Small intestine (tissue), 7 donors: ENCODE results near the gene OR6B3. TPM values are rescaled to one million over a fixed set of nuclear protein-coding genes. Genes with fewer than 3 reads are reported as not detected.

Experiments
- DNase-seq, 2 donors: peaks; one replicate each; pipeline versions ENCODE4 v3.0.0 to v3.0.0-alpha.2; 2013
- FAIRE-seq: peaks from 2 replicates; lab custom pipeline; 2012; peaks lifted over from hg19 to GRCh38; lab: Jason Lieb, UNC
- H3K27ac ChIP-seq, 3 donors: one replicate each; pipeline ENCODE4 v1.5.1; 2013; ENCODE audit warnings: low read length in 2 of 3, mild to moderate bottlenecking in 2 of 3, control low read depth in 1 of 3, inconsistent platforms in 1 of 3, low read depth in 1 of 3, moderate library complexity in 1 of 3
- H3K27me3 ChIP-seq, 3 donors: one replicate each; pipeline ENCODE4 v1.6.1; 2013; ENCODE audit warnings: low read length in 3 of 3, inconsistent platforms in 1 of 3; ENCODE audit not compliant: control insufficient read depth in 3 of 3, insufficient read depth in 3 of 3
- H3K36me3 ChIP-seq, 3 donors: one replicate each; pipeline ENCODE4 v1.6.1; 2013; ENCODE audit warnings: low read length in 3 of 3, inconsistent platforms in 1 of 3, low read depth in 1 of 3, mild to moderate bottlenecking in 1 of 3, moderate library complexity in 1 of 3; ENCODE audit not compliant: control insufficient read depth in 3 of 3, insufficient read depth in 2 of 3
- H3K4me1 ChIP-seq, 3 donors: one replicate each; pipeline ENCODE4 v1.6.1; 2013; ENCODE audit warnings: low read length in 2 of 3, inconsistent platforms in 1 of 3, low read depth in 1 of 3, mild to moderate bottlenecking in 1 of 3, moderate library complexity in 1 of 3; ENCODE audit not compliant: control insufficient read depth in 3 of 3, insufficient read depth in 2 of 3
- H3K4me3 ChIP-seq, 3 donors: one replicate each; pipeline ENCODE4 v1.5.1; 2013; ENCODE audit warnings: low read length in 3 of 3, control low read depth in 1 of 3, inconsistent platforms in 1 of 3, low read depth in 1 of 3, mild to moderate bottlenecking in 1 of 3, moderate library complexity in 1 of 3
- H3K9me3 ChIP-seq, 2 donors: one replicate each; pipeline ENCODE4 v1.6.1; 2013; ENCODE audit warnings: low read depth in 1 of 2, low read length in 1 of 2; ENCODE audit not compliant: control insufficient read depth in 2 of 2, insufficient read depth in 1 of 2
- WGBS, 3 donors: extraction: QIAGEN DNeasy Blood & Tissue Kit; methylation state at CpG; one replicate each; pipeline ENCODE4 v1.1.7; 2013; 5-methylcytosine and 5-hydroxymethylcytosine counted together
- polyA plus RNA-seq, 4 donors: library from polyadenylated mRNA; stranded (reverse) in 3 of 4; unstranded in 1 of 4; fragments of 200-250 nt in 3 of 4; fragments of 120-200 nt in 1 of 4; gene quantifications; one replicate each; pipeline versions ENCODE4 v1.2.1 to v1.2.3, GENCODE V29; 2013
- donor health status: healthy with polysubstance abuse.
- donor health status: control.
- donor health status: control.
- donor health status: Bipolar disorder and iron deficiency.
- donor health status: healthy.

OR6B3 gene
- polyA plus RNA-seq, 4 donors, result not detected

GRCh38 chr2:240041363-240041762 is 12.0 kb downstream of the OR6B3 start:
- FAIRE-seq, result no peak
- H3K27me3 ChIP-seq, result peaks cover 0 to 7% (median 0%) of the 10 kb centered on the region in 3 donors
- H3K4me1 ChIP-seq, result no peaks in the 10 kb centered on the region
- no peak overlapping the region for H3K27ac ChIP-seq
- H3K36me3 ChIP-seq, result no peaks in the 10 kb centered on the region
- WGBS, 3 donors, result 75 to 84% (median 76%) methylated on average over 6 of the region's 6 CpGs
- no peak for DNase-seq
- no peaks in the 10 kb centered on the region for H3K9me3 ChIP-seq
- H3K4me3 ChIP-seq, result no peak overlapping the region

DNA sequence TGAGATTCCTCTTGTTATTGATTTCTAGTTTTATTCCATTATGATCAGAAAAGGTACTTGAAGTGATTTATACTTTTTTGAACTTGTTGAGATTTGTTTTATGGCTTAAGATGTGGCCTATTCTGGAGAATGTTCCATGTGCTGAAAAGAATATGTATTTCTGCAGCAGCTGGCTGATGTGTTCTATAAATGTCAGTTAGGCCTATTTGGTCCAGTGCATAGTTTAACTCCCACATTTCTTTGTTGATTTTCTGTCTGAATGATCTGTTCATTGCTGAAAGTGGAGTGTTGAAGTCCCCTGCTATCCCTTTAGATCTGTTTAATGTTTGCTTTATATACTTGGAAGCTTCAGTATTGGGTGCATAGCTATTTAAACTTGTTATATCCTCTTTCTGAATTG is 16.0 kb downstream of the OR6B3 start:
- no peak for FAIRE-seq
- DNase-seq, result no peak

GRCh38 chr2:240033330-240033678 is 20.0 kb downstream of the OR6B3 start:
- H3K27ac ChIP-seq, result no peak overlapping the region
- DNase-seq (no peak), FAIRE-seq (no peak)
- peaks cover 0 to 4% (median 0%) of the 10 kb centered on the region in 3 donors for H3K27me3 ChIP-seq
- 38 to 53% (median 50%) methylated on average over 5 of the region's 5 CpGs for WGBS, 3 donors
- no peak overlapping the region for H3K4me3 ChIP-seq
- H3K36me3 ChIP-seq, result no peaks in the 10 kb centered on the region
- no peaks in the 10 kb centered on the region for H3K9me3 ChIP-seq
- no peaks in the 10 kb centered on the region for H3K4me1 ChIP-seq

More for the DNA sequence above, 16.0 kb downstream of the OR6B3 start:
- no peaks in the 10 kb centered on the region for H3K4me1 ChIP-seq
- H3K36me3 ChIP-seq, result no peaks in the 10 kb centered on the region
- no peak overlapping the region for H3K4me3 ChIP-seq
- H3K27me3 ChIP-seq, result peaks cover 0 to 5% (median 0%) of the 10 kb centered on the region in 3 donors
- no peaks in the 10 kb centered on the region for H3K9me3 ChIP-seq
- H3K27ac ChIP-seq, result no peak overlapping the region

GRCh38 chr2:240032406-240033329 is 20.7 kb downstream of the OR6B3 start:
- Histone ChIP-seq H3K4me1 (no peaks in the 10 kb centered on the region), H3K4me3 (no peak overlapping the region), H3K36me3 (no peaks in the 10 kb centered on the region), H3K27me3 (peaks cover 0 to 4% (median 0%) of the 10 kb centered on the region in 3 donors), H3K9me3 (no peaks in the 10 kb centered on the region), H3K27ac (no peak overlapping the region)
- FAIRE-seq (no peak), DNase-seq (no peak)
- WGBS, 3 donors, result 67 to 75% (median 67%) methylated on average over 14 of the region's 14 CpGs

GRCh38 chr2:240030379-240031094 is 22.8 kb downstream of the OR6B3 start, which contains the start of gene OR6B2:
Gene OR6B2 (minus strand): TSS chr2:240030429. CDS start chr2:240030429, 0 bp downstream.
- DNase-seq (no peak), FAIRE-seq (no peak)
- Histone ChIP-seq H3K27ac (no peak within 1 kb of the TSS), H3K27me3 (peaks cover 0 to 4% (median 0%) of the 10 kb centered on the region in 3 donors), H3K4me1 (no peaks in the 10 kb centered on the region), H3K36me3 (no peaks in the 10 kb centered on the region), H3K9me3 (no peaks in the 10 kb centered on the region), H3K4me3 (no peak within 1 kb of the TSS)
- 63 to 71% (median 63%) methylated on average over 6 of the region's 6 CpGs for WGBS, 3 donors

DNA sequence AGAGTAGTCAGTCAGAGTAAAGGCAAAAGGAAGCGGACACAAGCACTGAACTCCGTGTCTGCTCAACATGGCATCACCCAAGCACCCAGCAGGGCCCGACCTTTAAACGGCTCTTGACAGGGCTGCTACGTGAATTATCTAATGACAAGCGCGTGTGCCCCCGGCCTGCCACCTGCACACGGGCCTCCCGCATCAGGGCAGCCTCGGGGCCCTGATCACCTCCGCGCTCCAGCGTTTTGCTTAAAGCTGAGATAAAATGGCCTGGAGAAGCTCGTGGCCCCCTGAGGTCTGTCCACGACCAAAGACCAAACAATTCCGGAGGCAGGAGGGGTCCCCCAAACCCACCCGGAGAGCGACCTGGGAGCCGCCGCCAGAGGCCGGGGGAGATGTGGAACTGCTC is 28.6 kb downstream of the OR6B3 start:
- FAIRE-seq, result no peak
- Histone ChIP-seq H3K27me3 (no peaks in the 10 kb centered on the region), H3K4me1 (peaks cover 0 to 5% (median 0%) of the 10 kb centered on the region in 3 donors), H3K36me3 (peaks cover 0 to 14% (median 0%) of the 10 kb centered on the region in 3 donors), H3K4me3 (peak overlapping the region; percentile 58 to 97 (median 73)), H3K27ac (peak overlapping the region in 2 of 3 donors; percentile 60 to 68), H3K9me3 (no peaks in the 10 kb centered on the region)
- DNase-seq, result peak; percentile 58 to 70
- 0 to 1% (median 1%) methylated on average over 20 to 22 of the region's 22 CpGs for WGBS, 3 donors

DNA sequence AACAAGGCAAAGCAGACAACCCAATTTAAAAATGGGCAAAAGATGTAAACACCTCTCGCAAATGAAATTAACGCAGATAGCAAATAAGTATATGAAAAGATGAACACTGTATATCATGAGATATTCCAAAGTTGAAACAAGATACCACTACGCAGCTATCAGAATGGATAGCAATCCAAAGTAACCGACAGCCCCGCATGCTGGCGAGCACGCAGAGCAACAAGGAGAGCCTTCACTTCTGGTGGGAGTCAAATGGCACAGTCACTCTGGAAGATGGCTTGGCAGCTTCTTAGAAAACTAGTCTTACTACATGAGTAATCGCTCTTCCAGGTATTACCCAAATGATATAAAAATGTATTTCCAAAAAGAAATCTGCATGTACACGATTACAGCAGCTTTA is 29.5 kb downstream of the OR6B3 start:
- 71 to 77% (median 76%) methylated on average over 9 of the region's 9 CpGs for WGBS, 3 donors

GRCh38 chr2:240021488-240022104 is 31.7 kb downstream of the OR6B3 start:
- Histone ChIP-seq H3K4me1 (peaks cover 0 to 5% (median 0%) of the 10 kb centered on the region in 3 donors), H3K27me3 (no peaks in the 10 kb centered on the region), H3K9me3 (no peaks in the 10 kb centered on the region), H3K36me3 (peaks cover 11 to 38% (median 16%) of the 10 kb centered on the region in 3 donors), H3K4me3 (no peak overlapping the region), H3K27ac (no peak overlapping the region)
- FAIRE-seq, result no peak
- WGBS, 3 donors, result 54 to 61% (median 57%) methylated on average over 9 of the region's 9 CpGs
- DNase-seq, result peak; percentile 65 to 75

More for the DNA sequence above, 29.5 kb downstream of the OR6B3 start:
- DNase-seq (no peak), FAIRE-seq (no peak)
- peaks cover 0 to 5% (median 0%) of the 10 kb centered on the region in 3 donors for H3K4me1 ChIP-seq
- no peak overlapping the region for H3K27ac ChIP-seq
- peak overlapping the region in 1 of 3 donors; percentile 58 for H3K4me3 ChIP-seq
- no peaks in the 10 kb centered on the region for H3K27me3 ChIP-seq
- H3K9me3 ChIP-seq, result no peaks in the 10 kb centered on the region
- peaks cover 3 to 18% (median 4%) of the 10 kb centered on the region in 3 donors for H3K36me3 ChIP-seq
